NCI-H2107 treated with DMSO at 0.1 percent for 48 hours (cell line): ENCODE data around the gene CARNS1.
A peak's percentile ranks its signal among the peaks of the same experiment; 100 is the strongest.

Experiments
- DNase-seq: peaks from one replicate; lab custom pipeline; 2025; ENCODE audit not compliant: unreplicated experiment; lab: John Stamatoyannopoulos, UW

CARNS1 gene

DNA sequence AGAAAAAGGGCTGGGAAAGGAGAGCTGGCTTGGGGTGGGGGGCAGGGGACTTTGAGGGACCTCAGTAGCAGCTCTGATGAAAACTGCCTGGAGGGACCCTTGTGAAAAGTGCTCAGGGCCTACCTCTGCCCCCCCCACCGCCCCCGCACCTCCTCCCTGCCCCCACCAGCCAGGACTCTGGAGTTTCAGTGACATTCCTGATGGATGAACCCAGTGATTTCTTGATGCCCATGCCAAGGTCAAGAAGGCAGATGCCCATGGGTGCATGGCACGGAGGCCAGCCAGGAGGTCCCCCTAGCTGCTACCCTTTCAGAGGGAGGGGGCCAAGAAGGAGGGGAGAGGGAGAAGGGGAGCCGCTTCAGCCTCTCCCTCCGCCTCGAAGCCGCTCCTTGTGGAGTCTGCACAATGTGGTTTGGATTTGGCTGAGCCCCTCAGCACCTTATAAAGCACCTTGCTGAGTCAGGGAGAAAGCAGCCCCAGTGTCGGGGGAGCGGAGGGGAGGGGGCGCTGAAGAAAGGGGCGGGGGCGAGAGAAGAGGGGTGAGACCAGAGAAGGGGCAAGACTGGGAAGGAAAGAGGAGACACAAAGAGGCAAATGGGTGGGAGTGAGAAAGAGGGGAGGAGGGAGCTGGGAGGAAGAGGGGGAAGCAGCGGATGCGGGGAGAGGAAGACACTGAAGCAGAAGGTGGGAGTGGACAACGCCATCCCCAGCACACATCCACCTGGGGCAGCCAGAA, 40.0 kb upstream of the CARNS1 start:
- DNase-seq: no peak

DNA sequence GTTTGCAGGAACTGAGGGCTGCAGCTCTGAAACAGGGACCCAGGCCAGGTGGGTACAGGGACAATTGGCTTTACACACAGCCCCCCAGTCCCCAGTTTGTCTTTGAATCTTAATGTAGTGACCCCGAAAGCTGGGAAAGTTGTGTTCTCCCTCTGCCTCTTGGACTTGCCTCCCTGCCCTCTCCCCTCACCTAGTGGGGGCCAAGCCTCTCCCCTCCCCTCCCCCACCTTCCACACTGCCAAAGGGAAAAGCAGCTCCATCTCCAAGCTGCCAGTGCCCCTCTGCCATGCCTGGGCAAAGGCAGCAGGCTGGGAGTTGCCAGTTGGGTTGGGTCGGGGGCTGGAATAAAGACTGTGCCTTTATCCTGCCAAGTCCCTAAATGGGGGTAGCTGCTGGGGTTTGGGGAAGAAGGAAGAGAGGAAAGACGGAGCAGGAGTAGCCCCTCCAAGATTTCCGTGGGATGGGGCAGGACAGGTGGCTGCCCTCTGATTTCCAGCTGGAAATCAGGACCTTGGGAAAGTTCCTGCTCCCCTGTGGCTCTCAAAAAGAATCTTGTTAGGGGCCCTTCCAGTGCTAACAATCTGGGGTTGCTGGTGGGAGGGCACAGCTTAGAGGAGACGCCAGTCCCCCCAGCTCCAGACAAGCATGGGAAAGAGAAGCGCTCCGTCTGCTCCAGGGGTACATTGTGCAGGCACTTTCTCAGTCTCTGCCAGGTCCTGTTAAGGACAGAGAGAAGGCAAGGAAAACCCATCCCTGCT, 39.2 kb upstream of the CARNS1 start:
- DNase-seq: no peak

DNA sequence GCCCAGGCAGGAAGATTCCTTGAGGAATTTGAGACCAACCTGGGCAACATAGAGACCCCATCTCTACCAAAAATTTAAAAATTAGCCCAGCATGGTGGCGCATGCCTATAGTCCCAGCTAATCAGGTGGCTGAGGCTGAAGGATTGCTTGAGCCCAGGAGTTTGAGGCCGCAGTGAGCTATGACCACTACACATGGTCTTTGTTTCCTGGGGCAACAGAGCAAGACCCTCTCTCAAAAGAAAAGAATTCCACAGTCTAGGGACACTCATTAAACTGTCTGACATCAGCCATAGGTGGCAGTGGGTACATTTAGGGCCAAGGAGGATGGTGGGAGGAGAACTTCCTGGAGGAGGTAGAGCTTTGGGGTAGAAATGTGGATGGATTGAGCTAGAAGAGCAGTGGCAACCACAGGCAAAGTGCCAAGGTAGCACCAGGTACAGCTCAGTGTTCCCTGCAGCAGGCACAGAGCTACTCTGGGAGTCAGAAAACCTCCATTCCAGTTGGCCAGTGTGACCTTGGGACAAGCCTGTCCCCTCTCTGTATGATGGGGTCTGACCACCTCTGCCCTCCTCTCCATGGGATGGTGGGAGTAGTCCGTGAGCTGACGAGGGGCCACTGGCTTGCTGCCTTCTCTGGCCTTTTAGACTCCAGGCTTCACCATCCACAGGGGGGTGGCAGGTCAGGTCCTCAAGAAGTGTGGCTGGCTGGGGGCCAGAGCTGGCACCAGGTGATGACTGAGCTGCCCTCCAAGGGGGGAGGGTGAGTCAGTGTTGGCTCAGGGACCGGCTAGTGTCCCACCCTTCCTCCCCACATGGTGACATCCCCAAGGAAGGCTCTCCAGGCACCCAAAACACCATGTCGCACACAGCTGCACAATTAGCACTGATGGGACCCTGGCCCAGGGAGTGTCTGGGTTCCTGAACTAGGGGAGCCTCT, 38.3 kb upstream of the CARNS1 start:
- DNase-seq: no peak

DNA sequence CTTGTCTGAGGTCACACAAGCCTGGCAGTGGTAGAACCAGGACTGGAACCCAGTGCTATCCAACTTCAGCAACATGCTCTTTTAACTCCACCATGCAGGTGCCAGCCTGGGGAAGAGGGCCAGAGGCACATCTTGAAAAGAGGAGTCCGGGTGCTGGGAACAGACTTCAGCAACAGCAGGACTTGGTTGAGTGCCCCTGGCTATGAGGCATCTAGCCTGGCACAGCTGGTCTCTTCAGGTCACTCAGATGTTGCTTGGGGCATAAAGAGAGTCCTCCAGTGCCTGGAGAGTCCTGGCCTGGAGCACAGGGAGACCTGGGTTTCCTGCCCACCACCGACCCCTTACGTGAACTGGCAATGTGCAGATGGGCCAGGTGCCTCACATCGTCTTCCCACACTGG, 36.9 kb upstream of the CARNS1 start:
- no peak for DNase-seq

DNA sequence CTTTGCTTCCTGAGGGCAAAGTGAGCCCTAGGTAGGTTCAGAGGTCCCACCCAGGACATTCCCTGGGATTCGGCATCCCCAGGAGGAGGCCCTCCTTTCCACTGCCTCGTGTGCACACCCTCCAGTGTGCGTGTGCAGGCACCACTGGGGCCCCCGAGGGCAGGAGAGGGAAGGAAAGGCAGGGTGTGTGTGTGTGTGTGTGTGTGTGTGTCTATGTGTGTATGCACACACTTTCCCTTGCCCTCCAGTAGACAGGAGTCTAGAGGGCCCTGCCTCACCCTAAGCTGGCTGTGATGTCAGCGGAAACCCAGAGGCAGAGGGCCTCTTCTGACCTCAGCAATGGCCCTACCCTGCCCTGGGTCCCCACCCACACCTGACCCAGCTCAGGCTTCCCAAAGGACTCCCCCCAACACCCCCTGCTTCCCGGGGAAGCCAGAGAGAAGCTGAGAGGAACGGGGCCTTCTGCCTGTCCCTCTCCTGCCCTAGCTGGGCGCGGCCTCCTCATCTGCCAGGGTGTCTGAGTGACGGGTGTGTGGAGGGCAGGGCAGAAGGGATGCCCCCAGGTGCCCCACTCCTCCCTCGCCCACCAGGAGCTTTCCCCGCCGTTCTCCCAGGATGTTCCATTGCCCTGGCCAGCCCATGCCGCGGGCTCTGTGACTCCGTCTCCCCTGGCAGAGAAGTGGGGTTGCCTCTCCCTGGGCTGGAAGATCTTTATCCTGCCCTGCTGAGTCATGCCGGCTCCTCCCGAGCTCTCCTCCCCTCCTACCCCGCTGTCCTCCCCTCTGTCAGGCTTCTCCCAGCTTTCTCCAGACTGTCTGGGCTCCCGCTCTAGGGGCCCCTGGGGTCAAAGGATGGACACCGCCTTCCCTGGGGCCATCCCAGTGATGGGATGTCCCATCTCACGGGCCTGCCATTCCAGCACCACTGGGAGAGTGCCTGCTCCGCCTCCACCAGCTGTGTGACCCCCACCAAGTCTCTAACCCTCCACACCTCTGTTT, 36.1 kb upstream of the CARNS1 start:
- no peak for DNase-seq

DNA sequence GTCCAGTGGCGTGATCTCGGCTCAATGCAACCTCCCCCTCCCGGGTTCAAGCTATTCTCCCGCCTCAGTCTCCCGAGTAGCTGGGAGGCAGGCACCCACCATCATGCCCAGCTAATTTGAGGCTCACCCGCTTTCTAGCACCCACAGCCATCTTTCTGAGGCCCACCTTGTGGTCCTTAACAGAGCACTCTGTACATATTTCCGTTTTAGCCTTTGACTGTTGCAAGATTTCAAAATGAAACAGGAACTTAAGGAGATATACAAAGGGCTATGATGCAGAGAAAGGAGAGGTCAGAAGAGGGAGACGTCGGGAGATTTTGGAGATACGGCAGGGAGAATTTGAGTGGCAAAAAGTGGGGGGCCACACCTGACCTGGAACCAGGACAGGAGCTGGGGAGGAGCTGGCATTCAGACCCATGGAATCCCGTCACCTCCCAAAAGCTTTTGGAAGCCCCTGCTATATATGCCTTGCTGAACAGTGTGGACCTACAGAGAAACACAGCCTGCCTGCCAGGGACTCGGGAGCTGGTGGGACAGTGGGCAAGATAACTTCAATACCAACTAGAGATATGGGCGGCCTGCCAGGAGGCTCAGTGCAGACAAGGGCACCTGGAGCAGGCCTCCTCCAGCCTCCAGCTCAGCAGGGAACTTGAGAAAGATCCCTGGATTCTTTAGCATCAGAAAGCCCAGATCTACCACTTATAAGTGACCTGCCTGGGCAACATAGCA, 34.1 kb upstream of the CARNS1 start:
- DNase-seq: no peak

DNA sequence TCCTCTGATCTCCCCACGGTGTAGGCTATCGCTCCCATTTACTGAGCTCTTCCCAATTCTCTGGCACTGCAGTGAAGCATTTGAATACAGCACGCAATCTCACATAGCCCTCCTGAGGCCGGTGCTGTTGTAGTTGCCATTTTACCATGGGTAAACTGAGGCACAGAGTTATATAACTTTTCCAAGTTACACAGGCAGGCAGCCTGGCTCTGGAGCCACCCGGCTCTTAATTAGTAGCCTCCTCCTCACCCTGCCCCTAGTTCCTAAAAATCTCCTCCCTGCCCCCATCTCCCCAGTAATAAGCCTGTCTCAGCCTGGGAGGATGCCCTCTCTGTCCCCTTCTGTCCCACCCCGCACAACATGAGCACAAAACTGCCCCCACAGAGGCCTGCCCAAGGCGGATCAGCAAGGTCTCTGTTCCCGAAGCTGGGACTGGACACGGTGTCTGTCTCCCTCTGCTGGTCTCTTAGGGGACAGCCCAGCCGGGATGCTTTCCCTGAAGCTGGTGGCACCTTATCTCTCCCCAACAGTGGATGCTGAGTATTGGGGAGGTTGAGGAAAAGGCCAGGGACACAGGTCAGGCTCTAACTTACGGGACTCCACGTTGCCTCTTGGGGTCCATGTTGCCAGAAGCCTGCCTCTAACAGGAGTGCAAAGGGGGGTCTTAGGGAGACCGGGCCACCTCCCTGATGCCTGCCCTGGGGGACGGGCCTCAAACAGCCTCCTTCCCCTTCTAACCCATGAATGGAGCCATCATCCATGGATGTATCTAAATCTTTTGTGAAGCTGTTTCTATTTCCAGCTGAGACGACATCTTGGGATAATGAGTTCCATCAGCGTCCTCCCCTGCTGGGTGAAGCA, 33.0 kb upstream of the CARNS1 start:
- peak; percentile 32 for DNase-seq

DNA sequence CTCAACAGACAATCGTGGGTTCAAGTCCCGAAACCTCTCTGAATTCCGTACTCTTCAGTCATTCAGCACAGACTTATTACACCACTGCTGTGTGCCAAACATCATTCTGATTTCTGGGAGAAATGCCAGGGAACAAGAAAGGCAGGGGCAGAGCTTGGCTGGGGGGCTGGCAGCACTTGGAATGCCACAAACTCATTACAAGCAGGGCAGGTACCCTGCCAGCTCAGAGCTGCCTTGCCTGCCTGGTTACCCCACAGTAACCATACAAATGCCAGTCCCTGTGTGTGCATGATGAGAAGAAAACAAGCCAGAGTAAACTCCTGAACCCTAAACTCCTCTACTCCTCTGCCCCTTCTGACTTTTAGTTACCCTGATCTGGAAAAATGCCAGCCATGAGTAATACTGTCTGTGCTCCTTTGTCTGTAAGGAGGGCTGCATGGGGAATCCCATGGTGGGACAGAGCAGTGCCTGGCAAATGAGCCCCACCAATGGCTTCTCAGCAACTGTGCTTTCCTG, 30.6 kb upstream of the CARNS1 start:
- DNase-seq: no peak

DNA sequence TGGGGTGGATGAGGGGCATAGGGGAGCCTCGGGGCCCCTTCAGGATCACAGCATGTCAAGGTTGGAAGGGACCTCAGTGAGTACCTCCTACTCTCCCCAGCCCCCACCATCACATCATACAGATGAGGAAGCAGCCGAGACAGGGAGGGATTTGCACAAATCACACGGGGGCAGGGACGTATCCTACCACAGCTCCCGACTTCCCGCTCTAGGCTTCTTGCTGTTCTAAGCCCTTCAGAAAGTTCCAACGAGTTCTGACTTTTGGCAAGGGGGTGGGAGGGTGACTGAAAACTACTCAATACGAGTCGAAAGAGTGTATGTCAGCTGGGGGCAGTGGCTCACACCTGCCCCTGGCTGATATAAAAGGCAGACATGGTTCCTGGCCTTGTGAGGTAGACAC, 28.4 kb upstream of the CARNS1 start:
- DNase-seq: no peak

DNA sequence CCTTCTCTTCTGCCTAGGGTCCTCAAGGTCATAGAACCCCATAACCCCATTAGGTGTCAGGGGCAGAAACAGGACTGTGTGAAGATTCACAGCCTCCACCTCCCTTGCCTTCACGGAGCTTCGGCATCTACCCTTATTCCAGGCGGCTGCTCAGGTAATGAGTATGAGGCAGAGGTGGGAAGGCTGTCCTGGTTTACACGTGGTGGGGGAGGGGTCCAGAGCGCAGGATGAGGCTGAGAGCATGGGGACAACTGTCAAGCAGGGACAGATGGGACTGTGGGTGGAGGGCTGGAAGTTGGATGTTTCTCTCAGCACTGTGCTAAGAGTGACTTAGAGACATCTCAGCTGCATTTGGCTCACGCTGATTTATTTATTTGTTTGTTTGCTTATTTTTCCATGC, 28.0 kb upstream of the CARNS1 start:
- DNase-seq: no peak

DNA sequence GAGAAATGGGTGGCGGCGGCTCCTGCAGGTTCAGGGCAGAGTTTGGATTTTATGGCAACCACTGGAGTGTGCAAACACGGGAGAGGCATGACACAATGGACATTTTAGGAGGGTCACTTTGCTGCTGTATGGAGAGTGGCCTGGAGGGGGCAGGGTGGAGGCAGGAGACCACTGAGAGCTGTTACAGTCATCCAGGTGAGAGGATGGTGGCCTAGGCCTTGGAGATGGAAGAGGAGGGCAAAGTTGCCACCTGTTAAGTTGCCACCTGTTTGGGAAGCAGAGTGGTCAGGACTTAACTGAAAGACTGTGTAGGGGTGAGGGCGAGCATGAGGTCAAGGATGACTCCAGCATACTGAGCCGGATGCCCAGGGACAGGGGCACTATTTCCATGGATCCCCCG, 26.0 kb upstream of the CARNS1 start:
- no peak for DNase-seq

DNA sequence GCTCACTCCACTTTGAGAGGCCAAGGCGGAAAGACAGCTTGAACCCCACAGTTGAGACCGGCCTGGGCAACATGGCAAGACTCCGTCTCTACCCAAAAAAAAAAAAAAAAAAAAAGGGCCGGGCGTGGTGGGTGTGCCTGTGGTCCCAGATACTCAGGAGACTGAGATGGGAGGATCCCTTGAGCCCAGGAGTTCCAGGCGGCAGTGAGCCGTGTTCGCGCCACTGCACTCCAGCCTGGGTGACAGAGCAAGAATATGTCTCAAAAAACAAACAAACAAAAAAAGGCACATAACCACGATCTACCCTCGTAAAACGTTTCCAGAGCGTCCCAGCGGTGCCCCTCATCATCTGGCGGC, 24.6 kb upstream of the CARNS1 start:
- no peak for DNase-seq

DNA sequence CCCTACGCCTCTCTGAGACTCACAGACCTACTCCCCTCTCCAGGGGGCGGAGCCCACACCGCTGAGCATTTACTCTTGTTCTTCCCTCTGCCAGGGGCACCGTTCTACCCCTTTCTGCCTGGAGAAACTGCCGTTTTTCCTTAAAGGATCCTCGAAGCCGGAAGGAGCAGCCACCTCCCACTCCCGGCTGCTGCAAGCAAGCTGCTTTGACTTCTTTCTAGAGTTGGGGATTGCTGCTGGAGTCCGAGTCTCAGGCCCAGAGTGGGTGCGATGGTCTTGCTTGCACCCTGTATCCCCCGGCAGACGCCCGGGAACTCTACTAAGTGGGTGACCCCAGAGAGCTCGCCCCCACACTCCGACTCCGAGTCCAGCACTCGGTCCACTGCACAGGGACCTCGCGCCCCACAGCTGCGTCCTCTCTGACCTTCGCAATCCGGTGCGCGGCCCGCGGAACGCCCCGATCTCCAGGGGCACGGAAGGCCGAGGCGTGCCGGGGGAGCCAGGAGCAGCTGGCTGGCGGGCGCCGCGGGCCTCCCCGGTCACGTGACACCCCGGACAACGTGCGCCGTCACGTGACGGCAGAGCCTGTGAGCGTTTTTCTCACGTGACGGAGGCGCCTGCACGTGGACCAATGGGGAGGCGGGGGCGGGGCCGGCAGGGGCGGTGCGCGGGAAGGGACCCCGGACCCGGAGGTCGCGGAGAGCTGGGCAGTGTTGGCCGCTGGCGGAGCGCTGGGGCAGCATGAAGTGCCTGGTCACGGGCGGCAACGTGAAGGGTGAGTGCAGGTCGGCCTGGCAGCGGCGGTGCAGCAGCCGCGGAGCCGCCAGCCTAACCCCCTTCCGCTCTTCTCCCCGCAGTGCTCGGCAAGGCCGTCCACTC, 23.9 kb upstream of the CARNS1 start, which contains the start of gene RAD9A:
RAD9A (plus strand) TSS at position 683 of the 879 bp plus-strand sequence; CDS start at position 742, 59 bp downstream.
- DNase-seq: peak; percentile 47

DNA sequence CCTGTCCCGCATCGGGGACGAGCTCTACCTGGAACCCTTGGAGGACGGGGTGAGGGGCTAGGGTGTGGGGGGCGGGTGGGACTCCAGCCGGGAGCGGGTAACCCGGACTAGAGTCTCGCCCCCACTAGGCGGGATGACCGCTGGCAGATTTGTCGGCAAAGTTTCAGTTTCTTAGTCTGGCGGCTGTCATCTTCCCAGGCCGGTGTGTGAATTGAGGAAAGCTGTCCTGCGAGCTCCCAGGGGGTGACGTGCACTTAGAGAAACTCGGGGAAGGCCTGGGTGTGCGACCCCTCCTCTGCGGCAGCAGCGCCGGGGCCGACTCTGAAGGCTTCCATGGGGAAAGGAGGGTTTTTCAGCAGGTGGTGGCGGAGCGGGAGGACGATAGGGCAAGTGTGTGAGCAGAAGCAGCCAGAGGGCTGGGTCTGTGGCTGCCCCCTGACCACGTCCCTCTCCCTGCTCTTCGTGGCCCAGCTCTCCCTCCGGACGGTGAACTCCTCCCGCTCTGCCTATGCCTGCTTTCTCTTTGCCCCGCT, 23.2 kb upstream of the CARNS1 start:
- DNase-seq: no peak

DNA sequence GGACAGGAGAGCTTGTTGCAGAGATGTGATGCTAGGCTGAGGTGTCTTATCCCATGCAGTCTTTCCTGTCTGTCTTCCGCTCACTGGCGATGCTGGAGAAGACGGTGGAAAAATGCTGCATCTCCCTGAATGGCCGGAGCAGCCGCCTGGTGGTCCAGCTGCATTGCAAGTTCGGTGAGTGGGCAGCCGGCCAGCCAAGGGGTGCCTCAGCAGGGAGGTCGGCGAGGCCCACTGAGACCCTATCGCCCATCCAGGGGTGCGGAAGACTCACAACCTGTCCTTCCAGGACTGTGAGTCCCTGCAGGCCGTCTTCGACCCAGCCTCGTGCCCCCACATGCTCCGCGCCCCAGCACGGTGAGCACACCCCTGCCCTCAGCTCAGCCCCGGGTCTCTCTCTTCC, 22.0 kb upstream of the CARNS1 start:
- no peak for DNase-seq

DNA sequence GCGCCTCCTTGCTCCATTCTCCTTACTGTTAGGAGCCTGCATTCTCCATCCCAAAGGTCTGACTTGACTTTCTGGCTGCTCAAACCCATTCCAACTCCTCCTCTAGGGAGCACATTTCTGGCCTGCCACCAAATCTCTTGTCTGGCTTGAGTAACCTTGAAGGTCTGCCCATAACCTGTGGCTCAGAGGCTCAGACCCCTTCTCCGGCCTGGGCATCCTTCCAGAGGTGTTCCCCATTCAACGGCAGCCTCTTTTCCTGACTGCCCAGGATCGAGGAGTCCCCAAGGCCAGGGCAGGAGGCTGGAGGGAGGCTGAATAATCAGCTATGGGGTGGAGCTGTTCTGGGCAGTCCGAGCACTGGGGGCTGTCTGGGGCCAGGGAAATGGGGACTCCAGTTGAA, 21.5 kb upstream of the CARNS1 start:
- no peak for DNase-seq

DNA sequence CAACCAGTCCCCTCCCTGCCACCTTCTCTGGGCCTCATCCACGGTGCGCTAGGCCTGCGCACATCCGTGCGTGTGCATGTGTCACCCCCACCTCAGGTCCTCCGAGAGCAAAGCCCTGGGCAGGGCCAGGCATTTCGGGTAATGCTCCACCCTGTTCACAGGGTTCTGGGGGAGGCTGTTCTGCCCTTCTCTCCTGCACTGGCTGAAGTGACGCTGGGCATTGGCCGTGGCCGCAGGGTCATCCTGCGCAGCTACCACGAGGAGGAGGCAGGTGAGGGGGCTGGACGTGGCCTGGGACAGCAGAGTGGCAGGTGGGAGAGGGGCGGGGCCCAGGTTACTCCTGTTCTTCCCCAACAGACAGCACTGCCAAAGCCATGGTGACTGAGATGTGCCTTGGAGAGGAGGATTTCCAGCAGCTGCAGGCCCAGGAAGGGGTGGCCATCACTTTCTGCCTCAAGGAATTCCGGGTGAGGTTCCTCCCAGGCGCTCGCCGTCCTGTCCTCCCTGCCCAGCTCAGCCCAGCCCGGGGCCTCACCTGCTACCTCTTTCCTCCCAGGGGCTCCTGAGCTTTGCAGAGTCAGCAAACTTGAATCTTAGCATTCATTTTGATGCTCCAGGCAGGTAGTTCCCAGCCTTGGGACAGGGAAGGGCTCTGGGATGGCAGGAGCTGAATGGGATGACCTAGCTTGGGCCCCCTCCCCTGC, 19.8 kb upstream of the CARNS1 start:
- no peak for DNase-seq
